Keratinocyte (primary cell): ENCODE results near the gene KANK2. TPM values are rescaled to one million over a fixed set of nuclear protein-coding genes. Genes with fewer than 3 reads are reported as not detected.

Source experiments
- DNase-seq: peaks from one replicate; pipeline ENCODE4 v3.0.0-alpha.2; 2011; ENCODE audit warnings: low read depth, missing footprints, low spot score
- FAIRE-seq: peaks from 2 replicates; lab custom pipeline; 2011; peaks lifted over from hg19 to GRCh38; lab: Jason Lieb, UNC
- H2AFZ ChIP-seq: 2 replicates; pipeline ENCODE4 v1.6.0; 2012; ENCODE audit warnings: low read length, control low read depth, inconsistent platforms; ENCODE audit not compliant: control insufficient read depth
- H3K27ac ChIP-seq: 2 replicates; pipeline ENCODE4 v1.5.1; 2011; ENCODE audit warnings: low read length; ENCODE audit not compliant: control insufficient read depth, insufficient read depth
- H3K27me3 ChIP-seq: 3 replicates; pipeline ENCODE4 v1.6.0; 2011; ENCODE audit warnings: low read length; ENCODE audit not compliant: control insufficient read depth, insufficient read depth; ENCODE audit errors: extremely low read depth
- H3K36me3 ChIP-seq, 2 experiments: 2 replicates in 1 of 2; 3 replicates in 1 of 2; pipeline ENCODE4 v1.5.1; 2011; ENCODE audit warnings: low read length in 2 of 2, mild to moderate bottlenecking in 1 of 2; ENCODE audit not compliant: control insufficient read depth in 2 of 2, insufficient read depth in 2 of 2; ENCODE audit errors: extremely low read depth in 1 of 2
- H3K4me1 ChIP-seq: 3 replicates; pipeline ENCODE4 v1.5.1; 2011; ENCODE audit warnings: low read length; ENCODE audit not compliant: control insufficient read depth, insufficient read depth; ENCODE audit errors: extremely low read depth
- H3K4me2 ChIP-seq: 3 replicates; pipeline ENCODE4 v1.6.0; 2011; ENCODE audit warnings: low read depth, low read length; ENCODE audit not compliant: control insufficient read depth, insufficient read depth; ENCODE audit errors: extremely low read depth
- H3K4me3 ChIP-seq, 3 experiments: fragments of 200-600 bp in 1 of 3; sonication (generic) in 1 of 3; 2 replicates in 2 of 3; 3 replicates in 1 of 3; pipeline ENCODE4 v1.5.1; 2011 to 2016; ENCODE audit warnings: low read length in 3 of 3, mild to moderate bottlenecking in 3 of 3, control low read depth in 2 of 3, inconsistent platforms in 1 of 3, low read depth in 1 of 3, mixed read lengths in 1 of 3, mixed run types in 1 of 3, moderate library complexity in 1 of 3; ENCODE audit not compliant: control insufficient read depth in 2 of 3, insufficient read depth in 2 of 3; ENCODE audit errors: extremely low read depth in 1 of 3
- H3K79me2 ChIP-seq: 2 replicates; pipeline ENCODE4 v1.6.0; 2012; ENCODE audit warnings: low read length; ENCODE audit not compliant: control insufficient read depth, insufficient read depth
- H3K9ac ChIP-seq: 3 replicates; pipeline ENCODE4 v1.6.0; 2011; ENCODE audit warnings: low read length; ENCODE audit not compliant: control insufficient read depth, insufficient read depth; ENCODE audit errors: extremely low read depth
- H3K9me1 ChIP-seq: 3 replicates; pipeline ENCODE4 v1.6.0; 2011; ENCODE audit warnings: low read length; ENCODE audit not compliant: control insufficient read depth, insufficient read depth; ENCODE audit errors: extremely low read depth
- H3K9me3 ChIP-seq: 2 replicates; pipeline ENCODE4 v1.5.1; 2012; ENCODE audit warnings: low read depth, low read length; ENCODE audit not compliant: control insufficient read depth
- H4K20me1 ChIP-seq: 3 replicates; pipeline ENCODE4 v1.6.0; 2011; ENCODE audit warnings: low read length; ENCODE audit not compliant: control insufficient read depth, insufficient read depth; ENCODE audit errors: extremely low read depth
- EZH2 ChIP-seq: IDR thresholded peaks from one replicate; pipeline ENCODE4 v1.6.1; 2012; ENCODE audit warnings: inconsistent platforms, mild to moderate bottlenecking, low read length, moderate library complexity
- dilution Hi-C: fragments of 300-500 bp; cut with MboI; formaldehyde crosslinking; loops from one replicate; pipeline ENCODE4 v1.7.0; 2020; ENCODE audit warnings: low sequenced_read_pairs; ENCODE audit not compliant: extremely low pct_ligation_motif_present
- polyA plus RNA-seq, 5 experiments: library from polyadenylated mRNA; depleted of rRNA in 3 of 5; stranded (reverse) in 3 of 5; stranded (forward) in 1 of 5; unstranded in 1 of 5; fragments of >200 nt; gene quantifications; 1 replicate in 1 of 5; 2 replicates in 3 of 5; 3 replicates in 1 of 5; pipeline versions ENCODE4 v1.2.1 to v1.2.3, GENCODE V29; 2011 to 2012; ENCODE audit warnings: missing spikeins in 2 of 5, low read depth in 1 of 5, low replicate concordance in 1 of 5
- TF ChIP-seq, protein P1 (sequence below), 3 experiments: IDR thresholded peaks in 1 of 3; conservative IDR thresholded peaks in 1 of 3; optimal IDR thresholded peaks in 1 of 3; 2 replicates in 2 of 3; 3 replicates in 1 of 3; pipeline versions ENCODE3 to v1.5.1; 2011; ENCODE audit warnings: low read length in 3 of 3, mild to moderate bottlenecking in 3 of 3, moderate library complexity in 2 of 3, control low read depth in 1 of 3, inconsistent platforms in 1 of 3; ENCODE audit not compliant: insufficient read depth in 2 of 3; ENCODE audit errors: extremely low read depth in 1 of 3

The KANK2 gene
- polyA plus RNA-seq, 1 donor (not counting 4 experiments of a cell fraction or from before 2014, with no cell fraction given) = 2.8 TPM

DNA sequence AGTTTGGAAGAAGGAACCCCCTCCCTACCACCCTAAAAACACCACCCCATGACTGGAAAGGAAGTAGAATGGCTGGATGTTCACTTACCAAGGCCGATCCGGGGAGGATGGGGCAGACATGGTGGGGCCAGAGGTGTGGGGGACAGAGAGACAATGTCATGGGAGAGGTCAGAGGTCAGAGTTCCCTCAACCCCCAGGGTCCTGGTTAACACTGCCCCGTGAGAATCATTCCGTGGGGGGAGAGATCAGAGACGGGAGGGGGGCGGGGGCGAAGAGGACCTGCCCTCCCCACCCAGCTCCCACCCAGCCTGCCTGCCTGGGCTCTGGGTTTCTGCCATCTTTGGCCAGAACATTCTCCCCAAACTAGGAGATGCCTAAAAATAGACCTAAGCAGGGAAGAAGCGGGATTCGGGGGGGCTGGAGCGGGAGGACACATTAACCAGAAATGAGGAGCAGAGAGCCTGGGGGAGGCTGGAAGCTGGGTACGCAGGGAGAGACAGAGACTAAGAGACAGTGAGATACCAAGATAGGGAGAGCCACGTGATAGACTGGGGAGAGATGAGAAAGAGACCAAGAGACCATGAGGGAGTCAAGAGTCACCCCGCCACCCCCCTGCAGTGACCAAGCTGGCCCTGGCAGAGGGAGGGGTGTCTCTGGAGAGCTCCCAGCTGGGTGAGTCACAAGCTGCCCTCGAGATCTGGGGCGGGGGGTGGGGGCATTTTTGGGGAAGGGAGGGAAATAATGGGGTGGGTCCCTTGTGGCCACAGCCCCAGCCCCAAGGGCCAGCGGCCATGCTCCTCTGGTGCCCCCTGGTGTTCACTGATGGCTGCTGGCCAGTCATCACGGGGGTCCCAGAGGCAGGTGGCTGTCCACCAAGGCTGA is 6.1 kb upstream of the KANK2 start:
- H3K9ac ChIP-seq = no peak overlapping the region
- H3K4me2 ChIP-seq = no peak overlapping the region
- H3K4me3 ChIP-seq = no peak overlapping the region
- H4K20me1 ChIP-seq = no peaks in the 10 kb centered on the region
- H2AFZ ChIP-seq = no peak overlapping the region
- H3K9me1 ChIP-seq = no peaks in the 10 kb centered on the region
- H3K27ac ChIP-seq = no peak overlapping the region
- H3K79me2 ChIP-seq = no peaks in the 10 kb centered on the region
- DNase-seq (no peak), FAIRE-seq (no peak)
- dilution Hi-C loops = no loop called here
- H3K27me3 ChIP-seq = no peaks in the 10 kb centered on the region
- H3K36me3 ChIP-seq = peaks cover 3 to 12% of the 10 kb centered on the region in 2 experiments
- H3K9me3 ChIP-seq = no peaks in the 10 kb centered on the region
- TF ChIP-seq EZH2 = no peak
- TF ChIP-seq, protein P1, sequence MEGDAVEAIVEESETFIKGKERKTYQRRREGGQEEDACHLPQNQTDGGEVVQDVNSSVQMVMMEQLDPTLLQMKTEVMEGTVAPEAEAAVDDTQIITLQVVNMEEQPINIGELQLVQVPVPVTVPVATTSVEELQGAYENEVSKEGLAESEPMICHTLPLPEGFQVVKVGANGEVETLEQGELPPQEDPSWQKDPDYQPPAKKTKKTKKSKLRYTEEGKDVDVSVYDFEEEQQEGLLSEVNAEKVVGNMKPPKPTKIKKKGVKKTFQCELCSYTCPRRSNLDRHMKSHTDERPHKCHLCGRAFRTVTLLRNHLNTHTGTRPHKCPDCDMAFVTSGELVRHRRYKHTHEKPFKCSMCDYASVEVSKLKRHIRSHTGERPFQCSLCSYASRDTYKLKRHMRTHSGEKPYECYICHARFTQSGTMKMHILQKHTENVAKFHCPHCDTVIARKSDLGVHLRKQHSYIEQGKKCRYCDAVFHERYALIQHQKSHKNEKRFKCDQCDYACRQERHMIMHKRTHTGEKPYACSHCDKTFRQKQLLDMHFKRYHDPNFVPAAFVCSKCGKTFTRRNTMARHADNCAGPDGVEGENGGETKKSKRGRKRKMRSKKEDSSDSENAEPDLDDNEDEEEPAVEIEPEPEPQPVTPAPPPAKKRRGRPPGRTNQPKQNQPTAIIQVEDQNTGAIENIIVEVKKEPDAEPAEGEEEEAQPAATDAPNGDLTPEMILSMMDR (optimal IDR thresholded peaks at IDR 0.05 in 1 of 3, IDR thresholded peaks at IDR 0.05 in 1 of 3, conservative IDR thresholded peaks at IDR 0.05 in 1 of 3; ENCODE audit: extremely low read depth in 1 of 3, insufficient read depth in 2 of 3, low read length in 3 of 3) = peak; percentile 45 to 92 (median 82)
- no peaks in the 10 kb centered on the region for H3K4me1 ChIP-seq

- Histone ChIP-seq H2AFZ (no peak overlapping the region), H4K20me1 (no peaks in the 10 kb centered on the region), H3K9me1 (no peaks in the 10 kb centered on the region), H3K9me3 (no peaks in the 10 kb centered on the region), H3K36me3 (peaks cover 3 to 12% of the 10 kb centered on the region in 2 experiments), H3K4me3 (no peak overlapping the region), H3K4me1 (no peaks in the 10 kb centered on the region), H3K4me2 (no peak overlapping the region), H3K9ac (no peak overlapping the region), H3K27me3 (no peaks in the 10 kb centered on the region), H3K27ac (no peak overlapping the region), H3K79me2 (no peaks in the 10 kb centered on the region)
- dilution Hi-C loops = no loop called here
- no peak for TF ChIP-seq EZH2
- TF ChIP-seq, protein P1 (optimal IDR thresholded peaks at IDR 0.05 in 1 of 3, IDR thresholded peaks at IDR 0.05 in 1 of 3, conservative IDR thresholded peaks at IDR 0.05 in 1 of 3; ENCODE audit: extremely low read depth in 1 of 3, insufficient read depth in 2 of 3, low read length in 3 of 3) = no peak
- FAIRE-seq = peak; percentile 26
- DNase-seq = no peak
Observed at GRCh38 chr19:11202488-11203193, 5.3 kb upstream of the KANK2 start.
